Adrenal gland (tissue), 19 donors: ENCODE data around the gene MBD3. TPM values are rescaled to one million over a fixed set of nuclear protein-coding genes. Genes with fewer than 3 reads are reported as not detected.
"Not testable (repeated sequence)": the region's sequence is repeated elsewhere in the genome, so short reads cannot be mapped to it uniquely, and the experiment has no call there.

Source experiments
- DNase-seq, 7 donors: peaks; one replicate each; pipeline ENCODE4 v3.0.0-alpha.2; 2019 to 2020
- H3K27ac ChIP-seq, 5 donors: fragments of 200-600 bp; sonication (generic) in 4 of 5; 1 replicate in 3 of 5; 2 replicates in 2 of 5; pipeline versions ENCODE4 v1.5.1 to v1.8.0; 2016 to 2020; ENCODE audit warnings: mild to moderate bottlenecking in 1 of 5
- H3K27me3 ChIP-seq: fragments of 200-600 bp; 2 replicates; pipeline ENCODE4 v1.8.0; 2021
- H3K36me3 ChIP-seq, 2 donors: fragments of 200-600 bp; replicated peaks in 1 of 2; 1 replicate in 1 of 2; 2 replicates in 1 of 2; pipeline versions ENCODE4 v1.5.1 to v1.8.0; 2018 to 2022
- H3K4me1 ChIP-seq, 2 donors: fragments of 200-600 bp; replicated peaks in 1 of 2; 1 replicate in 1 of 2; 2 replicates in 1 of 2; pipeline versions ENCODE4 v1.5.1 to v1.8.0; 2018 to 2021
- H3K4me3 ChIP-seq, 4 donors: fragments of 200-600 bp; sonication (generic) in 3 of 4; one replicate each; pipeline ENCODE4 v1.5.1; 2016 to 2018
- H3K9me3 ChIP-seq, 3 donors: fragments of 200-600 bp; sonication (generic) in 1 of 3; replicated peaks in 1 of 3; 1 replicate in 2 of 3; 2 replicates in 1 of 3; pipeline versions ENCODE4 v1.5.1 to v1.8.0; 2016 to 2021
- CTCF ChIP-seq, 6 experiments: fragments of 450-650 bp in 4 of 6; fragments of 200-600 bp in 2 of 6; sonication (generic) in 1 of 6; IDR thresholded peaks; 1 replicate in 5 of 6; 2 replicates in 1 of 6; pipeline versions ENCODE4 v1.5.1 to v1.8.0; 2016 to 2021; ENCODE audit warnings: antibody characterized with exemption in 6 of 6, mild to moderate bottlenecking in 2 of 6, moderate library complexity in 1 of 6
- POLR2A ChIP-seq, 2 donors: fragments of 450-650 bp; IDR thresholded peaks; one replicate each; pipeline ENCODE4 v1.6.1; 2017; ENCODE audit warnings: antibody characterized with exemption in 2 of 2, mild to moderate bottlenecking in 2 of 2, moderate library complexity in 1 of 2
- WGBS, 4 donors: extraction: QIAGEN DNeasy Blood & Tissue Kit in 2 of 4; methylation state at CpG; one replicate each; pipeline versions ENCODE4 v1.1.5 to v1.1.7; 2013 to 2017; 5-methylcytosine and 5-hydroxymethylcytosine counted together
- intact Hi-C, 2 donors: fragments of 100-400 bp; cut with DNase I; formaldehyde crosslinking; loops; one replicate each; pipeline versions ENCODE4 v1.14.1 to v1.15.0; 2022 to 2023
- long read RNA-seq, 10 donors: library from polyadenylated mRNA in 3 of 10; unstranded in 2 of 10; stranded (forward) in 1 of 10; transcript quantifications; one replicate each; pipeline ENCODE4 v2.0.0 and lab custom pipeline, GENCODE V29; 2021 to 2026
- polyA plus RNA-seq, 3 donors: library from polyadenylated mRNA; stranded (reverse); fragments of 200-250 nt in 2 of 3; fragments of 350-450 nt in 1 of 3; fragmentation: Illumina TruSeq in 1 of 3; extraction: RNeasy Lipid Tissue Mini Kit (QIAGEN cat#74804) in 1 of 3; gene quantifications; one replicate each; pipeline ENCODE4 v1.2.3, GENCODE V29; 2013 to 2014
- total RNA-seq, 9 donors: library from RNA; depleted of rRNA in 4 of 9; stranded (reverse); fragments of >200 nt in 4 of 9; fragments of 120-200 nt in 1 of 9; fragmentation: NEBNext Ultra II Directional in 1 of 9; extraction: Animal tissue kit (Norgen Biotek cat#: 25700) in 1 of 9; gene quantifications; one replicate each; pipeline versions ENCODE4 v1.1.0 to v1.2.4, GENCODE V29; 2013 to 2023
- donor health status: healthy with polysubstance abuse.
- donor health status: Bipolar disorder and iron deficiency.
- donor health status: DM: yes; HTN: yes; CAD: no.
- donor health status: DM: no; HTN: no; CAD: no.
- donor health status: DM: no; HTN: no; CAD: no.
- donor health status: DM: yes; HTN: yes; CAD: no.

Gene MBD3
- total RNA-seq (100 to 1,000 TPM in 4 of 9 donors, 10 to 100 TPM in 5; 60.6 to 144 (median 92.1) TPM), polyA plus RNA-seq (100 to 1,000 TPM in 1 of 3 donors, 10 to 100 TPM in 1, 1 to 10 TPM in 1; 3.5 to 221 (median 95.8) TPM)
- long read RNA-seq, donor 1, full-length matches to known transcripts, result 16 of 16 reads
- long read RNA-seq, donor 1, partial matches to known transcripts, result 0 of 16 reads
- long read RNA-seq, donor 1, other reads (novel, unspliced or antisense), result 0 of 16 reads
- long read RNA-seq, donor 2, full-length matches to known transcripts, result 4 of 4 reads
- long read RNA-seq, donor 2, partial matches to known transcripts, result 0 of 4 reads
- long read RNA-seq, donor 2, other reads (novel, unspliced or antisense), result 0 of 4 reads
- long read RNA-seq, donor 3, full-length matches to known transcripts, result 3 of 3 reads
- long read RNA-seq, donor 3, partial matches to known transcripts, result 0 of 3 reads
- long read RNA-seq, donor 3, other reads (novel, unspliced or antisense), result 0 of 3 reads
- long read RNA-seq, donor 4, partial matches to known transcripts, result 0 of 8 reads
- long read RNA-seq, donor 4, other reads (novel, unspliced or antisense), result 7 of 8 reads
- long read RNA-seq, donor 5, full-length matches to known transcripts, result 196 of 226 reads
- long read RNA-seq, donor 5, partial matches to known transcripts, result 10 of 226 reads
- long read RNA-seq, donor 5, other reads (novel, unspliced or antisense), result 20 of 226 reads
- long read RNA-seq, donor 6, partial matches to known transcripts, result 1 of 11 reads
- long read RNA-seq, donor 6, other reads (novel, unspliced or antisense), result 9 of 11 reads
- long read RNA-seq, donor 7, full-length matches to known transcripts, result 6 of 6 reads
- long read RNA-seq, donor 7, partial matches to known transcripts, result 0 of 6 reads
- long read RNA-seq, donor 7, other reads (novel, unspliced or antisense), result 0 of 6 reads
- long read RNA-seq, donor 8, full-length matches to known transcripts, result 26 of 26 reads
- long read RNA-seq, donor 8, partial matches to known transcripts, result 0 of 26 reads
- long read RNA-seq, donor 8, other reads (novel, unspliced or antisense), result 0 of 26 reads
- long read RNA-seq, donor 9, full-length matches to known transcripts, result 6 of 6 reads
- long read RNA-seq, donor 9, partial matches to known transcripts, result 0 of 6 reads
- long read RNA-seq, donor 9, other reads (novel, unspliced or antisense), result 0 of 6 reads
- long read RNA-seq, donor 10, full-length matches to known transcripts, result 9 of 9 reads
- long read RNA-seq, donor 10, partial matches to known transcripts, result 0 of 9 reads
- long read RNA-seq, donor 10, other reads (novel, unspliced or antisense), result 0 of 9 reads

GRCh38 chr19:1592755-1593500 is at the start of gene MBD3:
Gene MBD3, minus strand, starts transcription at chr19:1592865. Its CDS starts 234 bp downstream, at chr19:1592631.
- intact Hi-C loops, result no loop called here

GRCh38 chr19:1640893-1641448 is 48.3 kb upstream of the MBD3 start:
- H3K4me3 ChIP-seq, H3K27me3 ChIP-seq, DNase-seq, H3K36me3 ChIP-seq, intact Hi-C loops, H3K27ac ChIP-seq, H3K4me1 ChIP-seq, H3K9me3 ChIP-seq: not testable (repeated sequence)
- 88 to 96% (median 92%) methylated on average over 10 of the region's 10 CpGs for WGBS, 4 donors

More at GRCh38 chr19:1592755-1593500, at the start of gene MBD3:
- peak within 1 kb of the TSS; percentile 67 to 100 (median 92) for H3K27ac ChIP-seq
- 2 to 7% (median 4%) methylated on average over 12 to 64 of the region's 68 CpGs for WGBS, 4 donors
- TF ChIP-seq CTCF (IDR thresholded peaks at IDR 0.05) (peak in 4 of 6 experiments; percentile 13 to 55 (median 32)), POLR2A (IDR thresholded peaks at IDR 0.05) (peak in 1 of 2 donors; percentile 48)
- peaks cover 12 to 18% of the 10 kb centered on the region in 2 donors for H3K4me1 ChIP-seq
- no peaks in the 10 kb centered on the region for H3K9me3 ChIP-seq
- H3K4me3 ChIP-seq, result peak within 1 kb of the TSS; percentile 42 to 94 (median 64)
- no peaks in the 10 kb centered on the region for H3K27me3 ChIP-seq
- peaks cover 0 to 24% of the 10 kb centered on the region in 2 donors for H3K36me3 ChIP-seq
- DNase-seq, result peak; percentile 94 to 96 (median 95)

GRCh38 chr19:1636325-1637236 is 43.9 kb upstream of the MBD3 start:
- H3K4me1 ChIP-seq, result no peaks in the 10 kb centered on the region
- H3K4me3 ChIP-seq, result no peak overlapping the region
- no peak for DNase-seq
- H3K27me3 ChIP-seq, result no peaks in the 10 kb centered on the region
- H3K9me3 ChIP-seq, result no peaks in the 10 kb centered on the region
- H3K36me3 ChIP-seq, result peaks cover 0 to 3% of the 10 kb centered on the region in 2 donors
- intact Hi-C loops, result no loop called here
- WGBS, 4 donors, result 95 to 97% (median 95%) methylated on average over 22 to 34 of the region's 34 CpGs
- TF ChIP-seq CTCF (IDR thresholded peaks at IDR 0.05) (no peak), POLR2A (IDR thresholded peaks at IDR 0.05) (no peak)
- no peak overlapping the region for H3K27ac ChIP-seq
